ENCODE measurements around the gene RPL13. TPM values are rescaled to one million over a fixed set of nuclear protein-coding genes. Genes with fewer than 3 reads are reported as not detected.

Gene RPL13
- polyA plus RNA-seq, 1 donor from 2014 or later: 2,685 TPM

DNA sequence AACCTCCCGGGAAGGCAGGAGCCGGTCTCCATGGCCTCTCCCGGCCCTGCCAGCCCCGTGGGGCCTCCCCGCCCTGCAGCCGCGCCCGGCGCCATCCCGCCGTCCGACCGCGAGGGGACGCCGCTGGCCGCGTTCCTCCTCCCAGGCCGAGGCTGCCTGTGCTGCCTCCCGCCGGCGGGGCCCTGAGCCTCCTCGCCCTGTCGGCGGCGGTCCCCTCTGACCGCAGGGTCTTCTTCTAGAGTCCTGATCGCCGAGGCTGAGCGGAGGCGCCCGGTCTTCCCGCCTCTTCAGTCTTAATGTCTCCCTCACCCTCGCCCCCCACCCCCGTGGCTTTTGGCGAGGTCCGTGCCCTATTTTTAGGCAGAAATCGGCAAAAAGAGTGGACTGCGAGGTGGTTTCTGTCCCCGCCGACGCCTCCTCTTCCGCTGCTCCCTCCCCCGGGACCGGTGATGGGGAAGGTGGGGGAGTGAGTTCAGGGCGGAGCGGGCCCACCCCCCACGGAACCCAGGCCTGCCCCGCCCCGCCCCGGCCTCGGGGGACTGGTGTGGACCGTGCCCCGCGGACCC is 14.3 kb downstream of the RPL13 start:
- TF ChIP-seq SMC3 (conservative IDR thresholded peaks at IDR 0.05; ENCODE audit: poor library complexity): peak; percentile 50
- TF ChIP-seq, protein P1, sequence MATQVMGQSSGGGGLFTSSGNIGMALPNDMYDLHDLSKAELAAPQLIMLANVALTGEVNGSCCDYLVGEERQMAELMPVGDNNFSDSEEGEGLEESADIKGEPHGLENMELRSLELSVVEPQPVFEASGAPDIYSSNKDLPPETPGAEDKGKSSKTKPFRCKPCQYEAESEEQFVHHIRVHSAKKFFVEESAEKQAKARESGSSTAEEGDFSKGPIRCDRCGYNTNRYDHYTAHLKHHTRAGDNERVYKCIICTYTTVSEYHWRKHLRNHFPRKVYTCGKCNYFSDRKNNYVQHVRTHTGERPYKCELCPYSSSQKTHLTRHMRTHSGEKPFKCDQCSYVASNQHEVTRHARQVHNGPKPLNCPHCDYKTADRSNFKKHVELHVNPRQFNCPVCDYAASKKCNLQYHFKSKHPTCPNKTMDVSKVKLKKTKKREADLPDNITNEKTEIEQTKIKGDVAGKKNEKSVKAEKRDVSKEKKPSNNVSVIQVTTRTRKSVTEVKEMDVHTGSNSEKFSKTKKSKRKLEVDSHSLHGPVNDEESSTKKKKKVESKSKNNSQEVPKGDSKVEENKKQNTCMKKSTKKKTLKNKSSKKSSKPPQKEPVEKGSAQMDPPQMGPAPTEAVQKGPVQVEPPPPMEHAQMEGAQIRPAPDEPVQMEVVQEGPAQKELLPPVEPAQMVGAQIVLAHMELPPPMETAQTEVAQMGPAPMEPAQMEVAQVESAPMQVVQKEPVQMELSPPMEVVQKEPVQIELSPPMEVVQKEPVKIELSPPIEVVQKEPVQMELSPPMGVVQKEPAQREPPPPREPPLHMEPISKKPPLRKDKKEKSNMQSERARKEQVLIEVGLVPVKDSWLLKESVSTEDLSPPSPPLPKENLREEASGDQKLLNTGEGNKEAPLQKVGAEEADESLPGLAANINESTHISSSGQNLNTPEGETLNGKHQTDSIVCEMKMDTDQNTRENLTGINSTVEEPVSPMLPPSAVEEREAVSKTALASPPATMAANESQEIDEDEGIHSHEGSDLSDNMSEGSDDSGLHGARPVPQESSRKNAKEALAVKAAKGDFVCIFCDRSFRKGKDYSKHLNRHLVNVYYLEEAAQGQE (IDR thresholded peaks at IDR 0.05; ENCODE audit: borderline replicate concordance): no peak
- TF ChIP-seq, protein P2, sequence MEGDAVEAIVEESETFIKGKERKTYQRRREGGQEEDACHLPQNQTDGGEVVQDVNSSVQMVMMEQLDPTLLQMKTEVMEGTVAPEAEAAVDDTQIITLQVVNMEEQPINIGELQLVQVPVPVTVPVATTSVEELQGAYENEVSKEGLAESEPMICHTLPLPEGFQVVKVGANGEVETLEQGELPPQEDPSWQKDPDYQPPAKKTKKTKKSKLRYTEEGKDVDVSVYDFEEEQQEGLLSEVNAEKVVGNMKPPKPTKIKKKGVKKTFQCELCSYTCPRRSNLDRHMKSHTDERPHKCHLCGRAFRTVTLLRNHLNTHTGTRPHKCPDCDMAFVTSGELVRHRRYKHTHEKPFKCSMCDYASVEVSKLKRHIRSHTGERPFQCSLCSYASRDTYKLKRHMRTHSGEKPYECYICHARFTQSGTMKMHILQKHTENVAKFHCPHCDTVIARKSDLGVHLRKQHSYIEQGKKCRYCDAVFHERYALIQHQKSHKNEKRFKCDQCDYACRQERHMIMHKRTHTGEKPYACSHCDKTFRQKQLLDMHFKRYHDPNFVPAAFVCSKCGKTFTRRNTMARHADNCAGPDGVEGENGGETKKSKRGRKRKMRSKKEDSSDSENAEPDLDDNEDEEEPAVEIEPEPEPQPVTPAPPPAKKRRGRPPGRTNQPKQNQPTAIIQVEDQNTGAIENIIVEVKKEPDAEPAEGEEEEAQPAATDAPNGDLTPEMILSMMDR (IDR thresholded peaks at IDR 0.05; ENCODE audit: poor library complexity, severe bottlenecking): peak; percentile 60
- TF ChIP-seq EZH2 (IDR thresholded peaks at IDR 0.05; ENCODE audit: borderline replicate concordance, insufficient read depth, low read length, poor library complexity, severe bottlenecking): no peak
- no peak for TF ChIP-seq EP300 (conservative IDR thresholded peaks at IDR 0.05; ENCODE audit: poor library complexity, severe bottlenecking)
- TF ChIP-seq TAF1 (IDR thresholded peaks at IDR 0.05; ENCODE audit: low read depth): no peak
- no peak for TF ChIP-seq POLR2AphosphoS5 (IDR thresholded peaks at IDR 0.05)
- TF ChIP-seq RAD21 (conservative IDR thresholded peaks at IDR 0.05): peak; percentile 56
- Histone ChIP-seq H3K9ac (ENCODE audit: low read length) (peak overlapping the region; percentile 16), H3K27me3 (ENCODE audit: insufficient read depth, low read depth, low read length) (peaks cover 44% of the 10 kb centered on the region), H4K20me1 (ENCODE audit: insufficient read depth) (no peaks in the 10 kb centered on the region), H3K9me3 (ENCODE audit: low read length) (no peaks in the 10 kb centered on the region), H3F3A (ENCODE audit: insufficient read depth, low read length, poor library complexity, severe bottlenecking) (no peaks in the 10 kb centered on the region), H3K4me3 (ENCODE audit: low read length) (peak overlapping the region; percentile 58), H3K4me2 (ENCODE audit: low read length) (no peak overlapping the region), H2AFZ (ENCODE audit: low read depth, low read length) (no peak overlapping the region), H3K79me2 (replicated peaks; ENCODE audit: insufficient read depth, low read length) (no peaks in the 10 kb centered on the region), H3K9me2 (ENCODE audit: insufficient read depth, low read length) (no peaks in the 10 kb centered on the region), H3K36me3 (ENCODE audit: insufficient read depth, low read length) (no peaks in the 10 kb centered on the region), H3K27ac (ENCODE audit: low read length) (no peak overlapping the region)

DNA sequence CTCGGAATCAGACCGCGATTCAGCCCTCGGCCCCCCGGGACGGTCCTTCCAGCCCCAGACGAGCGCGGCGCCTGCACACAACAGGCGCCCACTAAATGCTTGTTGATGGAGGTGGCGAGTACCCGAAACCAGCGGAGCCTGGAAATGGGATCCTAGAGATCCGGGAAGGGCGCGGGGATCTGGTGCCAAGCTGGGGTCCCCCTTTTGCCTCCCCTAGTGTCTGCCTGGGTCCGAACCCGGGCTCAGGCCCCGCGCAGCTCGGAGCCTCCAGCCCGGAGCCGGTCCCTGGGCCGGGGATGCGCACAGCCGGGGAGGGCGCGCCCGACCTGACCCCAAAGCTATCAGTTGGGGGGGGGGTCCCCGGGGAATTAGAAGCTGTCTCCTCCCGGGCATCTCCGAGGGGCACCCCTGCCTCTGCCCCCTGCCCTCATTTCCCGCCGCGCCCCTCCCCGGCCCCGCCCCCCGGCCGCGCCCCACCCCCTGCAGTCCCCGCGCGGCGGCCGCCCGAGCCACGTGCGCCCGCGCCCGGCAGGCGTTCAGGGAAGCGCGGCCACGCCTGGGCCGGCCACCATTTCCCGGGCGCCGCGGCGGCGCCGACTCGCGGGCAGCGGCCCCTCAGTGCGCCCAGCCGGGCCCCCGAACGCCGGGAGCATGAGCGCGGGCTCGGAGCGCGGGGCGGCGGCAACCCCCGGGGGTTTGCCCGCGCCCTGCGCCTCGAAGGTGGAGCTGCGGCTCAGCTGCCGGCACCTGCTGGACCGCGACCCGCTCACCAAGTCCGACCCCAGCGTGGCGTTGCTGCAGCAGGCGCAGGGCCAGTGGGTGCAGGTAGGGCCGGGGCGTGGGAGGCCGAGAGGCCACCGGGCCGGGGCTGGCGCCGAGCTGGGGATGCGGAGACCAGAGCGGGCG is 15.0 kb downstream of the RPL13 start, which contains the start of gene CPNE7:
CPNE7 (plus strand) TSS at position 512 of the 906 bp plus-strand sequence; CDS start at position 652, 140 bp downstream.
- Histone ChIP-seq H3K4me2 (ENCODE audit: low read length) (no peak within 1 kb of the TSS), H3K9ac (ENCODE audit: low read length) (peak within 1 kb of the TSS; percentile 16), H3K36me3 (ENCODE audit: insufficient read depth, low read length) (no peaks in the 10 kb centered on the region), H4K20me1 (ENCODE audit: insufficient read depth) (no peaks in the 10 kb centered on the region), H3K79me2 (replicated peaks; ENCODE audit: insufficient read depth, low read length) (no peaks in the 10 kb centered on the region), H3K9me3 (ENCODE audit: low read length) (no peaks in the 10 kb centered on the region), H3F3A (ENCODE audit: insufficient read depth, low read length, poor library complexity, severe bottlenecking) (no peaks in the 10 kb centered on the region), H3K9me2 (ENCODE audit: insufficient read depth, low read length) (no peaks in the 10 kb centered on the region), H3K4me3 (ENCODE audit: low read length) (peak within 1 kb of the TSS; percentile 58), H3K27ac (ENCODE audit: low read length) (no peak within 1 kb of the TSS), H3K27me3 (ENCODE audit: insufficient read depth, low read depth, low read length) (peaks cover 44% of the 10 kb centered on the region), H2AFZ (ENCODE audit: low read depth, low read length) (no peak within 1 kb of the TSS)
- no peak for TF ChIP-seq TAF1 (IDR thresholded peaks at IDR 0.05; ENCODE audit: low read depth)
- peak; percentile 84 for TF ChIP-seq EZH2 (IDR thresholded peaks at IDR 0.05; ENCODE audit: borderline replicate concordance, insufficient read depth, low read length, poor library complexity, severe bottlenecking)
- TF ChIP-seq MXI1 (conservative IDR thresholded peaks at IDR 0.05; ENCODE audit: poor library complexity, severe bottlenecking): no peak
- no peak for TF ChIP-seq SMC3 (conservative IDR thresholded peaks at IDR 0.05; ENCODE audit: poor library complexity)

Measured in neural cell (in vitro differentiated cells).